H7 (cell line): ENCODE results near the gene SLC9B1. TPM values are rescaled to one million over a fixed set of nuclear protein-coding genes. Genes with fewer than 3 reads are reported as not detected.
"Not testable (repeated sequence)": the region's sequence is repeated elsewhere in the genome, so short reads cannot be mapped to it uniquely, and the experiment has no call there.

Experiments used
- DNase-seq: peaks from one replicate; pipeline ENCODE4 v3.0.0; 2012
- H3K27me3 ChIP-seq: 2 replicates; pipeline ENCODE4 v1.6.0; 2011; ENCODE audit warnings: mild to moderate bottlenecking, low read length; ENCODE audit not compliant: control insufficient read depth, insufficient read depth
- H3K36me3 ChIP-seq: replicated peaks from 2 replicates; pipeline ENCODE4 v1.5.1; 2011; ENCODE audit warnings: low read length; ENCODE audit not compliant: control insufficient read depth, insufficient read depth
- H3K4me3 ChIP-seq: 2 replicates; pipeline ENCODE4 v1.5.1; 2011; ENCODE audit warnings: low read depth, mild to moderate bottlenecking, control low read depth, low read length, moderate library complexity; ENCODE audit not compliant: insufficient read depth
- total RNA-seq: library from RNA; depleted of rRNA; stranded (reverse); fragments of >200 nt; shearing (Covaris generic); gene quantifications from 2 replicates; pipeline ENCODE4 v1.2.3, GENCODE V29; 2014

The SLC9B1 gene
- total RNA-seq, 1 experiment from 2014 or later: not detected

DNA sequence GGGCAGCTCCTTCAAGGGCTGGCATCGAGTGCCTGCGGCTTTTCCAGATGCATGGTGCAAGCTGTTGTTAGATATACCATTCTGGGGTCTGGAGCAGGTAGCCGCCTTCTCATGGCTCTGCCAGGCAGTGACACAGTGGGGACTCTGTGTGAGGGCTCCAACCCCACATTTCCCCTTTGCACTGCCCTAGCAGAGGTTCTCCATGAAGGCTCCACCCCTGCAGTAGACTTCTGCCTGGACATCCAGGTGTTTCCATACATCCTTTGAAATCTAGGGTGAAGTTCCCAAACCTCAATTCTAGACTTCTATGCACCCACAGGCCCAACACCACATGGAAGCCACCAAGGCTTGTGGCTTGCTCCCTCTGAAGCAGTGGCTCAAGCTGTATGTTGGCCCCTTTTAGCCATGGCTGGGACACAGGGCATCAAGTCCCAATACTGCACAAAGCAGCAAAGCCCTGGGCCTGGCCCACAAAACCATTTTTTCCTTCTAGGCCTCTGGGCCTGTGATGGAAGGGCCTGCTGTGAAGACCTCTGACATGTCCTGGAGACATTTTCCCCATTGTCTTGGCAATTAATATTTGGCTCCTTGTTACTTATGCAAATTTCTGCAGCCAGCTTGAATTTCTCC, 141.9 kb downstream of the SLC9B1 start:
- DNase-seq, H3K27me3 ChIP-seq, H3K36me3 ChIP-seq, H3K4me3 ChIP-seq: not testable (repeated sequence)

DNA sequence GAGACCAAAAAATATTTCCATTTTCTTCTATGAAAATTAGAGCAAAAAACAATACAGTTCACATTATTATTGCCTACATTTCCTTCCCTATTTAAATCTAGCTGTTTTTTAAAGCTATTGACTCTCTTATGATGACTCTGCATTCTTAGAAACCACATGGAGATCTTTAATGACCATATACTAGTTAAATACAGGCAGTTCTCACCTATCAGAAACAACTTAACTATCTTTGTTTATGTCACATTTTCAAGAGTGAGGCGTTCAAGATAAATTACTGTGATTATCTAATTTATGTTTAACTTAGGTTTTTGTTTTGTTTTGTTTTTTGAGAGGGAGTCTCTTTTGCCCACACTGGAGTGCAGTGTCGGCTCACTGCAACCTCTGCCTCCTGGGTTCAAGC, 147.7 kb downstream of the SLC9B1 start:
- Histone ChIP-seq H3K27me3 (no peaks in the 10 kb centered on the region), H3K36me3 (peaks cover under 1% of the 10 kb centered on the region), H3K4me3 (no peak overlapping the region)
- no peak for DNase-seq

DNA sequence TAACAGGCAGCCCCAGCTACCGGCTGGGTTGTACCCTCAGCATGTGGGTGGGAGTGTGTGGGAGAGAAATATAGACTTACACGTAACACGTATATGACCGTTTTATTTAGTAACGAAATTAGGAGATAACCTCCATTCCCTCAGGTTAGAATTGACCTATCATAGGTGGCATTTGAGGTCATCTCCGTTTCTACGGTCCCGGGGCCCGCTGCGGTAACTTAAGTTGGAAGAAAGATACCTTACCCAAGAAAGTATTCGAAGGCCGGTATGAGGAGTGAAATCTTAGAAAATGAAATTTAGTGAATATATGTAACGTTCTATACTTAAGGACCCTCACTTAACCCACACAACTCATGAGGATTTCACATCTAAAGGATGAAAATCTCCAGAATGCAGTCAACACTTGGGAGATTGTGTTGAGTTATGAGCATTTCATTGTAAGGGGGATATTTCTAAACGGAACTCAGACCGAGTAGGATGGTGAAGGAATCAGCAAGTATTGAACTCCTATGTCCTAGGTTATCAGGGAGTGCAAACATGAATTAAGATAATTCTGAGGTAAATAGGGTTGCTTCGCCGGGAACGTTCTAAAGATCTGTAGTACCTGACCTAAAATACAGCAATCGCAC, 149.8 kb downstream of the SLC9B1 start:
- H3K27me3 ChIP-seq: no peaks in the 10 kb centered on the region
- no peak for DNase-seq
- no peaks in the 10 kb centered on the region for H3K36me3 ChIP-seq
- peak overlapping the region; percentile 78 for H3K4me3 ChIP-seq

DNA sequence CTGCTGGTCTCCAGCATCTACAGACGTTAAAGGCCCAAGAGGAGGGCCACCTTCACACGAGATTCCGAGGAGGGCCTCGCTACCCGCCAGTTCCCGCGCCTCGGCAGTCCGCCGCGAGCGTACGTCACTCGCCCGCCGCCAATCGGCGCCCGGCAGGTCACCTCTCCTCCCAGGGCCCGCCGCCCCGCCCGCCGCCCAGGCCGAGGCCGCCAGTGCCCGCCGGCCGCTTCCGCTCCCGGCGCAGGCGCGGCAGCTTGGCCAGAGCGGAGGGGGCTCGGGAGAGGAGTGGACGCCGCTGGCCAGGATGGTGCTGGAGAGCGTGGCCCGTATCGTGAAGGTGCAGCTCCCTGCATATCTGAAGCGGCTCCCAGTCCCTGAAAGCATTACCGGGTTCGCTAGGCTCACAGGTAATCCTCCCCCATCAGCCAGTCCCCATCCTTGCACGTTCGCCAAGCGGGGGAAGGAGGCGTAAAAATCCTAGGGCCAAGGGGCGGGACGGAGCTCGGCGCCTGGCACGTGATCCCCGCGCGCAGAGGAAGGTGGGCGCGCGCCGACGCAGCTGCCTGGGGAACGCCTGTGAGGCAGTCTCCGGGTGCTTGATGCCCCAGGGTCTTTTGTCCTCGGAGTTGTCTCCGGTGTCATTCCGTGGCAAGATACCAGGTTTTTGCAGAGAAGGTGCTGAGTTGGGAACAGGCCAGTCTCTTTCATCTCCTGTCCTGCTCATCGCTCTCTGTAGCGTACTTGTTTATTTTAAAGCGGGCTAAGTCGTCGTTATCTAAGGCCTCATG, 150.5 kb downstream of the SLC9B1 start, which contains the start of gene CISD2:
CISD2 (plus strand) TSS at position 212 of the 788 bp plus-strand sequence; CDS start at position 305, 93 bp downstream.
- Histone ChIP-seq H3K36me3 (no peaks in the 10 kb centered on the region), H3K4me3 (peak within 1 kb of the TSS; percentile 78), H3K27me3 (no peaks in the 10 kb centered on the region)
- peak; percentile 93 for DNase-seq

DNA sequence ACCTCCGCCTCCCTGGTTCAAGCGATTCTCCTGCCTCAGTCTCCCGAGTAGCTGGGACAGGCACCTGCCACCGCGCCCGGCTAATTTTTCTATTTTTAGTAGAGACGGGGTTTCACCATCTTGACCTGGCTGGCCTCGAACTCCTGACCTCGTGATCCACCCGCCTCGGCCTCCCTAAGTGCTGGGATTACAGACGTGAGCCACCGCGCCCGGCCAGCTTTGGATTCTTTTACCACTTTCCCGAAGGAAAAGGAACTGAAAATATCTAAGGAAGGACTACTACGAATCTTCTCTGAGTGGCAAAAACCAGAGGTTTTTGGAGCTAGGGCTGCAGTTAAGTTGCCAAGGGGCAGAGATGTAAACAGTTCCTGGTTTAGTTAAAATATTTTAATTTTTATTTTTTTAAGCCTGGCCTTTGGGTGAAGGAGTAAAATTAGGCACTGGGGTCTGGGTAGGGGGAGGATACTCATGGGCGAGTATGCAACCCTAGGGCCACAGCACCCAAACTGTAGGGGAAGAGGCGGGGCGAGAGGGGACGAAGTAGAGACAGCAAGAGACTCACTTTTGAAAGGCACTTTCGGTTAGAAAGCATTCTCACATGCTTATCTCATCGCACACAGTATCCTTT, 151.2 kb downstream of the SLC9B1 start:
- Histone ChIP-seq H3K4me3 (peak overlapping the region; percentile 78), H3K27me3 (no peaks in the 10 kb centered on the region), H3K36me3 (no peaks in the 10 kb centered on the region)
- DNase-seq: no peak

DNA sequence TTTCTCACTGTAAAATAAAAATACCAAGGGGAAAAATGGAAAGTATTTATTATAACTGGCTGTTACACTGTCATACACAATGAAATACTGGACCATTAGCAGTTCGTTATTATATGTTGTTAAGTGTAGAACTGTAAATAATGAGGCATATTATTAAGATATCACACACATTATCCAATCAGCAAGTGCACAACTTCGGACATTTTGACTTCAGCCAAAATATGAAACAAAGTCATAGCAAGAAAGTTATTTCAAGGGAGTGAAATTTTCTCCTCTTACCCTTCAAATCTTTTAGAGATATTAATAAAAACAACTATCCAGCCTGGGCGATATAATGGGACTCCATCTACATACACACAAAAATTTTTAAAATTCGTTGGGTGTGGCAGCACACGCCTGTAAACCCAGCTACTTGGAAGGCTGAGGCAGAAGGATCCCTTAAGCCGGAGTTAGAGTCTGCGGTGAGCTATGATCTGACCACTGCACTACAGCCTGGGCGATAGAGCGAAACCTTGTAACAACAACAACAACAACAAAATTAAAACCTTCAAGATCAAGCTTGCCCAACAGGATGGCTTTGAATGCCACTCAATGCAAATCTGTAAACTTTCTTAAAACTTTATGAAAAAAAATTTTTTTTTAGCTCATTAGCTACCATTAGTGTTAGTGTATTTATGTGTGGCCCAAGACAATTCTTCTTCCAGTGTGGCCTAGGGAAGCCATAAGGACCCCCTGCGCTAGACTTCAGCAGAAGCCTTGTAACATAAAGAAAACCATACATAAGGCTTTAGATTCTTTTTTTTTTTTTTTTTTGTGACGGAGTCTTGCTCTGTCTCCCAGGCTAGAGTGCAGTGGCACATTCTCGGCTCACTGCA, 152.0 kb downstream of the SLC9B1 start:
- DNase-seq: no peak
- H3K27me3 ChIP-seq: no peaks in the 10 kb centered on the region
- H3K4me3 ChIP-seq: peak overlapping the region; percentile 78
- no peaks in the 10 kb centered on the region for H3K36me3 ChIP-seq

DNA sequence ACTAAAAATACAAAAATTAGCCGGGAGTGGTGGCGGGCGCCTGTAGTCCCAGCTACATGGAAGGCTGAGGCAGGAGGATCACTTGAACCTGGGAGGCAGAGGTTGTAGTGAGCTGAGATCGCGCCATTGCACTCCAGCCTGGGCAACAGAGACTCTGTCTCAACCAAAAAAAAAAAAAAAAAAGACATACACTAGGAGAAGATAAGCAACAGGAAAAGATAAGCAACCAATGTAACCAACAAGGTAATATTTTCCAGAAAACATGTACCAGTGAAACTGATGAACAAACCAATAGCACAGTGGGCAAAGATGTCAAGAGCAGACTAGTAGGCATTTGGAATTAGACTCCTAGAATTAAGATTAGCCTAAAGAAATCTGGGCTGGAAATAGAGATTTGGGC, 154.2 kb downstream of the SLC9B1 start:
- H3K4me3 ChIP-seq, H3K27me3 ChIP-seq, DNase-seq, H3K36me3 ChIP-seq: not testable (repeated sequence)

DNA sequence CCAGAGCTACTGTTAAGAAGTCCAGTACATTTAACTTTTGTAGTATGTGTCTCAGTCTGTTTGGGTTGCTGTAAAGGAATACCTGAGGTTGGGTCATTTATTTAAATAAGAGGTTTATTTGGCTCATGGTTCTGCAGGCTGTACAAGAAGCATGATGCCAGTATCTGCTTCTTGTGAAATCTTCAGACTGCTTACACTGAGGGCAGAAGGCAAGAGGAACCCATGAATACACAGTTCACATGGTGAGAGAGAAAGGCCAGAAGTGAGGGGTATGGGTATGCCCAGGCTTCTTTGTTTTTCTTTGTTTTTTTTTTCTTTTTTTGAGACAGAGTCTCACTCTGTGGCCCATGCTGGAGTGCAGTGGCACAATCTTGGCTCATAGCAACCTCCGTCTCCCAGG, 156.8 kb downstream of the SLC9B1 start:
- H3K4me3 ChIP-seq: no peak overlapping the region
- H3K27me3 ChIP-seq: no peaks in the 10 kb centered on the region
- H3K36me3 ChIP-seq: no peaks in the 10 kb centered on the region; the same call in 1 of the 2 replicates
- no peak for DNase-seq

DNA sequence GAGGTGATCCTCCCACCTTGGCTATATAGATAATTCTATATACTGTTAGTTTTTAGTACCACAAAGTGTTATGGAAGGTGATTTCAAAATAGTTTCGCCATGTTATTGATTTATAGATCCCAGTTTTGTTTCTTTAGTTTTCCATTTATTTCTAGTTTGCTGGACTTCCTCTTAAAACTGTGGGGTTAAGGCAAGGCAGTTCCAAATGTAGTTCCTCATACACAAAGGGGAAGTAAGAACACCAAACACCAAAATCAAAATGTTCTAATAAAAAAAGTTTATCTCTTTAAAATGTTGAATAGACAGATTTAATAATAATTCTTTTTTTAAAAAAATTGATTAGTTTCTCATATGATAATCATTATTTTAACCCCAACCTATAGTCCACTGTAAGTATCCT, 157.5 kb downstream of the SLC9B1 start:
- no peak for DNase-seq
- Histone ChIP-seq H3K36me3 (no peaks in the 10 kb centered on the region; the same call in 1 of the 2 replicates), H3K4me3 (no peak overlapping the region), H3K27me3 (no peaks in the 10 kb centered on the region)

DNA sequence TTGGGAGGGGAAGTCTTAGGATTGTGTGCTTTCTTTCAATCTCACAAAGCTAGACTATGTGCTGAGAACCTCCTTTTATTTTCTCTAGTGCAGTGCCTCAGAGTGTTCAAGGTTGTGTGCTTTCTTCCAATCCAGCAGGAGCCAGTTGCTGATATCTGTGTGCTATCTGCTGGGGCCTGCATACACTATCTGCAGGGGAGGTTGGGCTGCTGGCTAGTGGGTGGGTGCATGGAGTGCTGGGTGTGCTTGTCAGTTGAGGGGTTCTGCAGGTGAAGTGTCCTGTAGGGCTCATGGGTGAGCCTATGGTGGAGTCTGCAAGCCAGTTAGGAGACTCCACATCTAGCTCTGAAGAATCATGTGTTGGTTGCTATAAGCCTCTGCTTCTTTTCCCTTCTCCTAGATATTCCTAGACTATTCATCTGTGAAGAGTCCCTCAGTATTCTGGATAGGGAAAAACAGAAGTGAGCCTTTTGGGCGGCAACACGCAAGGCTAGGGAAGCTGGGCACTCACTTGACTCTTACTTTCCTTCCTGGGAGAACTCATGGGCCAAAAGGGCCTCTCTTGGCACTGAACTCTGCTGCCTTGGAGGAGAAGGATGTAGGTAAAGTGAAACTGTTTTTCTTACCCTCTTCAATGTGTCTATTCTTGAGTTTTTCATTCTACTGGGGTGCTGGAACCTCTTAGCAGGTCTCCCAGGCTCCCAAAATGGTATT, 158.7 kb downstream of the SLC9B1 start:
- Histone ChIP-seq H3K36me3 (no peaks in the 10 kb centered on the region; the same call in 1 of the 2 replicates), H3K4me3 (no peak overlapping the region), H3K27me3 (no peaks in the 10 kb centered on the region)
- DNase-seq: no peak

DNA sequence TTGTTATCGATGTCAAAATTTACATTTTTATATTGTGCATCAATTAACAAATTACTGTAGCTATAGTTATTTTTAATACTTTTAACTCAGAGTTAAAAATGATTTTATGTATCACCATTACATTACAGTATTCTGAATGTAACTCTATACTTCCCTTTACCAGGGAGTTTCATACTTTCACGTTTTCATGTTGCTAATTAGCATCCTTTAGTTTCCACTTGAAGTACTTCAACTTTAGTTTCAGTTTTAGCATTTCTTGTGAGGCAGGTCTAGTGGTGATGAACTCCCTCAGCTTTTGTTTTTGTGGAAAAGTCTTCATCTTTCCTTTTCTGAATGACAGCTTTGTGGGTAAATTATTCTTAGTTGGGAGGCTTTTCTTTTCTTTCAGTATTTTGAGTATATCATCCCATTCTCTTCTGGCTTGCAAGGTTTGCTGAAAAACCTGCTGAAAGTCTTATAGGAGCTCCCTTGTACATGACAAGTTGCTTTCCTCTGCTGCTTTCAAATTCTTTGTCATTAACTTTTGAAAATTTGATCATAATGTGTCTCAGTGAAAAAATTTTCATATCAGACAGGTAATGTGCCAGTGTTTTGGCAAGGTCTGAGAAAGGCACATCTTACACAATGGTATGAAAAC, 160.6 kb downstream of the SLC9B1 start:
- Histone ChIP-seq H3K4me3 (no peak overlapping the region), H3K36me3 (no peaks in the 10 kb centered on the region; the same call in 1 of the 2 replicates), H3K27me3 (no peaks in the 10 kb centered on the region)
- DNase-seq: no peak
